HG03039 (cell line): ENCODE results near the gene CAD.
"Not testable (repeated sequence)": the region's sequence is repeated elsewhere in the genome, so short reads cannot be mapped to it uniquely, and the experiment has no call there.

Source experiments
- ATAC-seq: cut with Tn5 transposase; IDR thresholded peaks from one replicate; pipeline ENCODE4 v1.9.1; 2021; ENCODE audit warnings: mild to moderate bottlenecking, moderate library complexity; ENCODE audit not compliant: unreplicated experiment

CAD gene

GRCh38 chr2:27251766-27252165 is 34.6 kb downstream of the CAD start:
- no peak for ATAC-seq

GRCh38 chr2:27255187-27255586 is 38.0 kb downstream of the CAD start:
- no peak for ATAC-seq

- no peak for ATAC-seq
Observed at GRCh38 chr2:27255660-27256059, 38.5 kb downstream of the CAD start.

DNA sequence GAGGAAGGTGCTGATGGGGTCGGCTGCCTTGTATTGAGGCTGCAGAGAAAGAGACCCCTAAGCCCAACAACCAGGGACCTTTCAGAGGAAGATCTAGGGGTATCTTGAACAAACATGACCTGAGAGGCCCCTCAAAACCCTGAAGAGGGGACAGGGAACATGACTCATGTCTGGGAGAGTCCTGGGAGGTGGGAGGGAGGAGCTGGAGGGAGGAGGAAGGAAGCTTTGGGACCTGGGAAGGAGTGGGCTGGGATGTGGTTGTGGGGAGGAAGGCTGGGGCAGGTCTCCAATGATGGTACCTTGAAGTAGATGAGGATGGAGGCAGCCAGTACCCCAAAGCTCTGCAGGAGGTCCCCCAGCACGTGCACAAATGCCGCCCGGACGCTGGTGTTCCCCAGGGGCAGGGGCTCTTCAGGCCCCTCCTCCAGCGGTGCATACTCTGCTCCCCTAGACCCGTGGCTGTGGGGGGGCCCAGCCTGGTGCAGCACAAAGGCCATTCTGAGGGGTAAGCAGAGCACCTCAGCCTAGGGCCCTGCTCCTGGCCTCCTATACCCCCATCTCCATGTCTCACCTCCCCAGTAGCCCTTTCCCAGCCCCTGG is 39.8 kb downstream of the CAD start:
- ATAC-seq, result no peak

DNA sequence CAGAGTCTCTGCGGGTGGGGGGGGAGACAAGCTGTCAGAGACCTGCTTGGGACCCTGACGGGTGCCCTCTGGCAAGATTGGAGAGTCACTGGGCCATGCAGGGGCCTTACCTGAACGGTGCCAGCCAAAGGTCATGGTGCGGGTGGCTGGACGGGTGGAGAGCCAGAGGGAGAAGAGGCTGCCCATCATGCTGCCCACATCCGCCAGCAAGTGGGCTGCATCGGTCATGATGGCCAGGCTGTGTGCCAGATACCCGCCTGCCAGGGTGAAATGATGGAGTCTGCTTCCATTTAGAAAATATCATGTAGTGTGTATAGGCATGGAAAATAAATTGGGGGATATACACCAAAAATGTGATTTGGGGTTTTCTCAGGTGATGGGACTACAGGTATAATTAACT is 40.9 kb downstream of the CAD start:
- ATAC-seq, result no peak

DNA sequence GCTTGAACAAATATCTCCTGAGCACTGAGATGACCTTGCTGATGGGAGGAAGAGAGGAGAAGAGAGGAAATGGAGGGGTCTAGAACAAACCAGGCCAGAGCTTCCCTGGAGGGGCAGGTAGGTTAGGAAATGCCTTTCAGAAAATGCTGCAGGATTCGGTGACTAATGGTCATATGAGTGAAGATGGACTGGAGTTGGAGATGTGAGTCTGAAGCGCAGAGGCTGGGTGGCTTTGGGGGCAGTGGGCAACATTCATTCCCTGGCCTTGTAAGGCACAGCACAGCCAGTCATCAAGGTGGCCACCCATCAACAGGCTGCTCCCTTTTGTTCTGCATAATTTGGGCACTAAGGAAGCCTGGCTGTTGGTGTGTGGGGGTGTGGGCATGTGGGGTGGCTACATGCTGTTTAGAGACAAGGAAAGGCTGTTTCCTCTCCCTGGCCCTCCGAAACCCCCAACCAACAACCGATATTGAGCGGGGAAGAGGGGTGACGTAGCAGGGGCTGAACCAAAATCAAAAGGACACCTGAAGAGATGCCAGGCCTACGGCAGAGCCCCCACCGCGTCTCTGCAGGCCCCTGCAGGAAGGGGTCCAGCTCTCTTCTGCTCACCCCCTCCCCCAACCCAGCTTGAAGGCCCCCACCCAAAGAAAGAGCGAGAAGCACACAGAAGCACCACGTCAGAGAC is 44.2 kb downstream of the CAD start:
- no peak for ATAC-seq

GRCh38 chr2:27261926-27262298 is 44.7 kb downstream of the CAD start:
- ATAC-seq, result no peak

GRCh38 chr2:27262379-27263286 is 45.5 kb downstream of the CAD start, which contains the start of gene SLC30A3:
TSS of gene SLC30A3 (minus strand) at chr2:27263047. CDS start at chr2:27262906, 141 bp downstream.
- no peak for ATAC-seq

DNA sequence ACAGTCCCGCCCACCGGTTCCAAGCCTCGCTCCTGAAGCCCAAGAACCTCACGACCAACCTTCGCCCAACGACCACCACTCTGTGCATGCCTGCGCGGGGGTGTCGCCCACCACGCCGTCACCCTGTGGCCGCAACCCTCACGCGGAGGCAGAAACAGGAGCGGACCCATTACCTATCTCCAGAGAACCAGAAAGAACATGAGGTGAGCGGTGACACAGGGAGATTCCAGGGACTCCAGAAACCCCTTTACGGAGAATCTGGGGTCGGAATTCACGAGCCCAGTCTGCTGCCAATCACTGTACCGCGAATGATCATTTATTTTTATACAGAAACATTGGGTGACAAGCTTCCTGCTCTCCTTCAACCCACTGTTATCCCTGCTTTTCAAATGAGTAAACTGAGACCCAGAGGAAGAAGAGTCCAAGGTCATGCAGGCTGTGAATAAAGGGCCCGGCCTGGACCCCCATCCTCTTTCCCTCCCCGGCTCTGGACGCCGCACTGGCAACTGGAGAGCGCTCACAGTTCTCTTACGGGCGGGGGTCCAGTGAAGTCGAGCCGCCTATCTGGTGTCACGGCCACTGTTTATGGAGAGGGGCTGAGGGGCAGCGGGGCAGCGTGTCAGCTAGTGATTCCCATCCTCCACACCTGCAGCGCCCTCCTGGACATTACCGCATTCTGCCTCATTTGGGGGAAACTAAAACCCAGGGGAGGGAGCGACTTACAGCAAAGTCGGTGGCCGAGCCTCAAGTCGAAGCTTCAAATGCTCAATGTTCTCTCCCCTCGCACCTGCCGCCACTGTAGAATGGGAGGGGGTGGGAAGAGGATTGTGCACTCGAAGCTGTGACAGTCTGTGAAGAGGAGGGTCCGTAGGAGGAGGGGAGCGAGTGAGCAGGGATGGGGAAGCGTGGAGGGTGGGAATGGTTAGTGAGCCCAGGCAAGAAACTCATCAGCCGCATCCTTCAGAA is 46.4 kb downstream of the CAD start:
- no peak for ATAC-seq

DNA sequence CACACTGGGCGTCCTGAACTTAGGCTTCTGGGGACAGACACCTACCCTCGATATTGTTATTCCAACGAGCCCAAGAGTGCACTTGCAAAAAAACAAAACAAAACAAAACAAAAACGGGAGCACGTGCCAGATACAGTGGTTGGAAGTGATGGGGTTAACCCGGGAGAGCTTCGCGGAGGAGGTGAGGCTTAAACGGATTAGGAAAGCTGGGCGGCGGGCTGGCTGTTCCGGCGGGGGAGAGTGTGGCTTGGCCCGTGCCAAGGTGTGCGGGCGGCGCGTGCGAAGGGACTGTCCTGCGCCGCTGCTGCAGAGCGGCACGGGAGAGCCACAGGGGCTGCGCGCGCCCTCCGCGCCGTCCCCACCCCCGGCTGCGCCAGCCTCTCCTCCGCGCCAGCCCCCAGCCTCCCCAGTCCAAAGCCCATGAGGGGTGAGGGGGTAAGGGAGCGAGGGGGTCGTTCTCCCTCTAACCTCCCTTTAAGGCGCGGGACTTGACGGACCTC is 47.1 kb downstream of the CAD start:
- no peak for ATAC-seq

GRCh38 chr2:27264753-27265535 is 47.8 kb downstream of the CAD start:
- ATAC-seq, result no peak

DNA sequence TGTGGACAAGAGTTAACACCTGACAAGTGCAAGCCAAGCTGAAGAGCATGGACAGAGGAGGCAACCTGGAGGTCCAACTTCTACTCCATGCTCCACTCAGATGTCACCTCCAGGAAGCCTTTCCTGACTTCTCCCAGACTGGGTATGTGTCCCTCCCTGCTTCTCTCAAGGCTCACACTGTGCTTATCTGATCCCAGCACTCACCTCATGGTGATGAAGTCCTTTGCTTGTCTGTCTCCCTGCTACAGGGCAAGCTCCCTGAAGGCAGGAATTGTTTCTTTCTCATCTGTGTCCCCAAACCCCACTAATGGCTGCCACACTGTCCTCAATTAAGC is 48.3 kb downstream of the CAD start:
- ATAC-seq, result no peak

DNA sequence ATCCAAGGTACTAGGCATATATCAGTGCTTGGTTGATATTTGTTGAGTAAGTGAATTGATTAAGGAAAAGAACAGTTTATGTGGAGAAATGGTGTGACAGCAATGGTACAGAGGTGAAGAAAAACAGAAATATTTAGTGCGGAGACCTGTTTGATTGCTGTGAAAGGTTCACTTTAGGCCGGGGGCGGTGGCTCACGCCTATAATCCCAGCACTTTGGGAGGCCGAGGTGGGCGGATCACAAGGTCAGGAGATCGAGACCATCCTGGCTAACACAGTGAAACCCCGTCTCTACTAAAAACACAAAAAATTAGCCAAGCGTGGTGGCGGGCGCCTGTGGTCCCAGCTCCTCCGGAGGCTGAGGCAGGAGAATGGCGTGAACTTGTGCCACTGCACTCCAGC is 51.1 kb downstream of the CAD start:
- not testable (repeated sequence) for ATAC-seq

DNA sequence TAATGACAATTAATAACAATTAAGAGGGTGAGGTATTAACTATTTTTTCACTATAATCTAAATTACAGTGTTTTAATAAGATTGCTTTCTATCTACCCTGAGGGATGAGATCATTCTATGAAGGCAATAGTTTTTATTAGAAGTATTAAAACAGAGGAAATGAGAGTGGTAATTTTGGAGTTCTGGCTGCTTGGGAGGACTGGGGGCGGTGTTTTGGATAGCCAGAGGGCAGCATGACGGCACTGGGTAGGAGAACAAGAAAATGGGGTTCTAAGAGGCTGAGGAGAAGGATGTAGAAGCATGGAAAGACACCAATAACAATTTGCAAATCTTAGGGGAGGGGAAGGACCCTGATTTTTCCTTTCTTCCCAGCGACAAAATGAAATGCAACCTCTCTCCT is 53.0 kb downstream of the CAD start:
- no peak for ATAC-seq

- ATAC-seq, result no peak
Observed at GRCh38 chr2:27270670-27271069, 53.5 kb downstream of the CAD start.

GRCh38 chr2:27271631-27272340 is 54.6 kb downstream of the CAD start:
- ATAC-seq, result no peak

DNA sequence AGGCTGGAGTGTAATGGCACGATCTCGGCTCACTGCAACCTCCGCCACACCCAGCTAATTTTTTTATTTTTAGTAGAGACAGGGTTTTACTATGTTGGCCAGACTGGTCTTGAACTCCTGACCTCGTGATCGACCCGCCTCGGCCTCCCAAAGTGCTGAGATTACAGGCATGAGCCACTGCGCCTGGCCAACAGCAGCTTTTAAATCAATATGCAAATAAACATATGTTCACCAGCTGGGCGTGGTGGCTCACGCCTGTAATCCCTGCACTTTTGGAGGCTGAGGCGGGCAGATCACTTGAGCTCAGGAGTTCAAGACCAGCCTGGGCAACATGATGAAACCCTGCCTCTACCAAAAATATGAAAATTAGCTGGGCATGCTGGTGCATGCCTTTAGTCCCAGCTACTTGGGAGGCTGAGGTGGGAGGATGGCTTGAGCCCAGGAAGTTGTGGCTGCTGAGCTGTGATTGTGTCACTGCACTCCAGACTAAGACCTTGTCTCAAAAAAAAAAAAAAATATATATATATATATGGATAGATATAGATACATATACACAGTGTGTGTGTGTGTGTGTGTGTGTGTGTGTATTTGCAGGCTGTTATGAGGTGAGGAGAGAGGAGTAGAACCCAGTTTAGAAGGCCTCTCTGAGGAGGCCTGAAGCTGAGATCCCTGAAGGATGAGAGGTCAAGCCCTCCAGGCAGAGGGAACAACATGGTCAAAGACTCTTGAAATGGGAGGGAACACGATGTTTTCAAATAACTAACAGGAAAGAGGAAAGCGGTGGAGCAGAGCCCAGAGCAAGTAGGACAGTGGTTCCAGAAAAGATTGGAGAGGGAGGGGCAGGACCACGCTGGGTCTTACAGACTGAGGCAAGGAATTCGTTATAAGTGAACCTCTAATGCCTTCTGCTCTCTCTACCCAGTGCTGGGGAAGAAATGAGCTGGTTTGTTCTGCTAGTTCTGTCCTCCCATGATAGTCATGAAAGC is 55.7 kb downstream of the CAD start:
- ATAC-seq, result not testable (repeated sequence)
